LHCN-M2 (cell line): Measurements from ENCODE around the gene IL10. TPM values are rescaled to one million over a fixed set of nuclear protein-coding genes. Genes with fewer than 3 reads are reported as not detected.

ENCODE experiments used
- DNase-seq: peaks from one replicate; pipeline ENCODE4 v3.0.0-alpha.2; 2012; ENCODE audit warnings: low read depth
- total RNA-seq: library from RNA; depleted of rRNA; stranded (reverse); fragments of >200 nt; gene quantifications from 2 replicates; pipeline ENCODE4 v1.2.3, GENCODE V29; 2014

Gene IL10
- total RNA-seq, 1 experiment from 2014 or later: not detected

GRCh38 chr1:206737729-206738201, 34.5 kb downstream of the IL10 start:
- no peak for DNase-seq

- DNase-seq: no peak
These were observed 35.2 kb downstream of the IL10 start for GRCh38 chr1:206736878-206737728.

GRCh38 chr1:206735553-206736031, 36.7 kb downstream of the IL10 start:
- DNase-seq: peak; percentile 55

GRCh38 chr1:206734499-206735142, 37.7 kb downstream of the IL10 start:
- no peak for DNase-seq

- no peak for DNase-seq
These were observed 39.3 kb downstream of the IL10 start for GRCh38 chr1:206732992-206733391.

- no peak for DNase-seq
These were observed 39.8 kb downstream of the IL10 start for GRCh38 chr1:206732508-206732907.

GRCh38 chr1:206729507-206729906, 42.8 kb downstream of the IL10 start:
- no peak for DNase-seq

- DNase-seq: no peak
These were observed 43.2 kb downstream of the IL10 start for GRCh38 chr1:206729050-206729449.

GRCh38 chr1:206728697-206728987, 43.7 kb downstream of the IL10 start:
- no peak for DNase-seq

- DNase-seq: no peak
These were observed 44.2 kb downstream of the IL10 start for GRCh38 chr1:206727981-206728696.

GRCh38 chr1:206725109-206725963, 47.0 kb downstream of the IL10 start:
- DNase-seq: peak; percentile 37

GRCh38 chr1:206723805-206724472, 48.4 kb downstream of the IL10 start:
- no peak for DNase-seq

GRCh38 chr1:206723462-206723804, 48.9 kb downstream of the IL10 start:
- no peak for DNase-seq

- DNase-seq: no peak
These were observed 49.4 kb downstream of the IL10 start for GRCh38 chr1:206722751-206723461.

GRCh38 chr1:206721454-206721853, 50.8 kb downstream of the IL10 start:
- no peak for DNase-seq

- DNase-seq: no peak
These were observed 53.0 kb downstream of the IL10 start for GRCh38 chr1:206719169-206719839.

GRCh38 chr1:206717674-206717989, 54.7 kb downstream of the IL10 start:
- no peak for DNase-seq
